ENCODE measurements around the gene GPR17.

Gene GPR17

GRCh38 chr2:127614731-127615130 is 31.2 kb upstream of the GPR17 start:
- DNase-seq (ENCODE audit: low spot score) = no peak

- no peak for DNase-seq (ENCODE audit: low spot score)
These were observed 30.3 kb upstream of the GPR17 start for GRCh38 chr2:127615511-127616166.

GRCh38 chr2:127618551-127619202 is 27.3 kb upstream of the GPR17 start:
- no peak for DNase-seq (ENCODE audit: low spot score)

- no peak for DNase-seq (ENCODE audit: low spot score)
These were observed 26.8 kb upstream of the GPR17 start for GRCh38 chr2:127619203-127619590.

- DNase-seq (ENCODE audit: low spot score) = no peak
These were observed 25.9 kb upstream of the GPR17 start for GRCh38 chr2:127619877-127620705.

GRCh38 chr2:127620866-127621265 is 25.1 kb upstream of the GPR17 start:
- DNase-seq (ENCODE audit: low spot score) = no peak

- no peak for DNase-seq (ENCODE audit: low spot score)
These were observed 23.9 kb upstream of the GPR17 start for GRCh38 chr2:127621981-127622431.

- DNase-seq (ENCODE audit: low spot score) = no peak
These were observed 23.2 kb upstream of the GPR17 start for GRCh38 chr2:127622561-127623387.

GRCh38 chr2:127623388-127624319 is 22.3 kb upstream of the GPR17 start:
- no peak for DNase-seq (ENCODE audit: low spot score)

GRCh38 chr2:127624320-127624755 is 21.6 kb upstream of the GPR17 start:
- no peak for DNase-seq (ENCODE audit: low spot score)

GRCh38 chr2:127624756-127625571 is 21.0 kb upstream of the GPR17 start:
- no peak for DNase-seq (ENCODE audit: low spot score)

GRCh38 chr2:127625572-127625951 is 20.4 kb upstream of the GPR17 start:
- no peak for DNase-seq (ENCODE audit: low spot score)

- DNase-seq (ENCODE audit: low spot score) = no peak
These were observed 19.8 kb upstream of the GPR17 start for GRCh38 chr2:127626175-127626574.

GRCh38 chr2:127626917-127627739 is 18.8 kb upstream of the GPR17 start:
- DNase-seq (ENCODE audit: low spot score) = no peak

GRCh38 chr2:127627740-127628571 is 18.0 kb upstream of the GPR17 start:
- no peak for DNase-seq (ENCODE audit: low spot score)

GRCh38 chr2:127628767-127629614 is 17.0 kb upstream of the GPR17 start:
- DNase-seq (ENCODE audit: low spot score) = no peak

GRCh38 chr2:127629637-127630036 is 16.3 kb upstream of the GPR17 start:
- DNase-seq (ENCODE audit: low spot score) = no peak
